Duodenal mucosa (tissue), 2 donors: Measurements from ENCODE around the gene SH2D2A.

ENCODE experiments used
- H3K27ac ChIP-seq: one replicate; pipeline ENCODE4 v1.7.0; 2013; ENCODE audit warnings: low read depth, low read length
- H3K27me3 ChIP-seq, 2 donors: one replicate each; pipeline ENCODE4 v1.7.0; 2013; ENCODE audit warnings: low read length in 2 of 2, control low read depth in 1 of 2; ENCODE audit not compliant: insufficient read depth in 2 of 2, control insufficient read depth in 1 of 2
- H3K36me3 ChIP-seq, 2 donors: one replicate each; pipeline ENCODE4 v1.7.0; 2013; ENCODE audit warnings: low read length in 2 of 2, control low read depth in 1 of 2; ENCODE audit not compliant: insufficient read depth in 2 of 2, control insufficient read depth in 1 of 2
- H3K4me1 ChIP-seq, 2 donors: one replicate each; pipeline ENCODE4 v1.7.0; 2013; ENCODE audit warnings: low read length in 2 of 2, control low read depth in 1 of 2; ENCODE audit not compliant: insufficient read depth in 2 of 2, control insufficient read depth in 1 of 2
- H3K4me3 ChIP-seq, 2 donors: one replicate each; pipeline ENCODE4 v1.7.0; 2013; ENCODE audit warnings: low read length in 2 of 2, low read depth in 1 of 2
- H3K9ac ChIP-seq, 2 donors: one replicate each; pipeline ENCODE4 v1.7.0; 2013; ENCODE audit warnings: low read length in 2 of 2, low read depth in 1 of 2
- H3K9me3 ChIP-seq, 2 donors: one replicate each; pipeline ENCODE4 v1.7.0; 2013; ENCODE audit warnings: low read length in 2 of 2, control low read depth in 1 of 2; ENCODE audit not compliant: control insufficient read depth in 1 of 2

The SH2D2A gene

GRCh38 chr1:156789621-156790318, 26.9 kb downstream of the SH2D2A start:
- Histone ChIP-seq H3K4me1 (no peaks in the 10 kb centered on the region), H3K27me3 (no peaks in the 10 kb centered on the region), H3K9me3 (no peaks in the 10 kb centered on the region), H3K27ac (no peak overlapping the region), H3K4me3 (no peak overlapping the region), H3K36me3 (peaks cover 25 to 65% of the 10 kb centered on the region in 2 donors), H3K9ac (no peak overlapping the region)

- no peaks in the 10 kb centered on the region for H3K4me1 ChIP-seq
- no peak overlapping the region for H3K9ac ChIP-seq
- no peak overlapping the region for H3K4me3 ChIP-seq
- no peaks in the 10 kb centered on the region for H3K27me3 ChIP-seq
- H3K27ac ChIP-seq, result no peak overlapping the region
- H3K9me3 ChIP-seq, result no peaks in the 10 kb centered on the region
- H3K36me3 ChIP-seq, result peaks cover 15 to 67% of the 10 kb centered on the region in 2 donors
Measured at GRCh38 chr1:156788136-156788535, 28.5 kb downstream of the SH2D2A start.

GRCh38 chr1:156786640-156787039, 30.0 kb downstream of the SH2D2A start:
- Histone ChIP-seq H3K27ac (no peak overlapping the region), H3K4me1 (no peaks in the 10 kb centered on the region), H3K9ac (no peak overlapping the region), H3K4me3 (no peak overlapping the region), H3K27me3 (no peaks in the 10 kb centered on the region), H3K9me3 (no peaks in the 10 kb centered on the region), H3K36me3 (peaks cover 16 to 66% of the 10 kb centered on the region in 2 donors)

GRCh38 chr1:156785458-156785857, 31.2 kb downstream of the SH2D2A start:
- H3K27ac ChIP-seq, result no peak overlapping the region
- no peaks in the 10 kb centered on the region for H3K4me1 ChIP-seq
- peaks cover 16 to 64% of the 10 kb centered on the region in 2 donors for H3K36me3 ChIP-seq
- no peaks in the 10 kb centered on the region for H3K27me3 ChIP-seq
- no peaks in the 10 kb centered on the region for H3K9me3 ChIP-seq
- H3K4me3 ChIP-seq, result no peak overlapping the region
- H3K9ac ChIP-seq, result no peak overlapping the region

GRCh38 chr1:156781585-156782186, 35.0 kb downstream of the SH2D2A start:
- Histone ChIP-seq H3K9me3 (no peaks in the 10 kb centered on the region), H3K27ac (no peak overlapping the region), H3K9ac (no peak overlapping the region), H3K4me3 (no peak overlapping the region), H3K27me3 (no peaks in the 10 kb centered on the region), H3K36me3 (peaks cover 11 to 45% of the 10 kb centered on the region in 2 donors), H3K4me1 (no peaks in the 10 kb centered on the region)

GRCh38 chr1:156777573-156777972, 39.1 kb downstream of the SH2D2A start:
- H3K36me3 ChIP-seq, result peaks cover 6 to 28% of the 10 kb centered on the region in 2 donors
- H3K9me3 ChIP-seq, result no peaks in the 10 kb centered on the region
- H3K27me3 ChIP-seq, result no peaks in the 10 kb centered on the region
- H3K9ac ChIP-seq, result no peak overlapping the region
- peaks cover 4 to 9% of the 10 kb centered on the region in 2 donors for H3K4me1 ChIP-seq
- no peak overlapping the region for H3K4me3 ChIP-seq
- H3K27ac ChIP-seq, result no peak overlapping the region

- peaks cover 10 to 12% of the 10 kb centered on the region in 2 donors for H3K4me1 ChIP-seq
Measured at GRCh38 chr1:156776942-156777341, 39.7 kb downstream of the SH2D2A start.

GRCh38 chr1:156775799-156776198, 40.8 kb downstream of the SH2D2A start:
- Histone ChIP-seq H3K36me3 (peaks cover 0 to 13% of the 10 kb centered on the region in 2 donors), H3K4me3 (no peak overlapping the region), H3K27me3 (no peaks in the 10 kb centered on the region), H3K9ac (no peak overlapping the region), H3K9me3 (no peaks in the 10 kb centered on the region), H3K27ac (no peak overlapping the region), H3K4me1 (peaks cover 12 to 16% of the 10 kb centered on the region in 2 donors)

More at GRCh38 chr1:156776942-156777341, 39.7 kb downstream of the SH2D2A start:
- no peak overlapping the region for H3K27ac ChIP-seq
- H3K36me3 ChIP-seq, result peaks cover 0 to 22% of the 10 kb centered on the region in 2 donors
- H3K27me3 ChIP-seq, result no peaks in the 10 kb centered on the region
- no peaks in the 10 kb centered on the region for H3K9me3 ChIP-seq
- no peak overlapping the region for H3K4me3 ChIP-seq
- H3K9ac ChIP-seq, result no peak overlapping the region

- peaks cover 28 to 34% of the 10 kb centered on the region in 2 donors for H3K4me1 ChIP-seq
- no peak overlapping the region for H3K27ac ChIP-seq
- no peaks in the 10 kb centered on the region for H3K27me3 ChIP-seq
- no peaks in the 10 kb centered on the region for H3K9me3 ChIP-seq
- H3K4me3 ChIP-seq, result no peak overlapping the region
- H3K36me3 ChIP-seq, result peaks cover 0 to 12% of the 10 kb centered on the region in 2 donors
- no peak overlapping the region for H3K9ac ChIP-seq
Measured at GRCh38 chr1:156773607-156774006, 43.0 kb downstream of the SH2D2A start.

GRCh38 chr1:156772728-156773497, 43.7 kb downstream of the SH2D2A start:
- Histone ChIP-seq H3K4me1 (peaks cover 33 to 38% of the 10 kb centered on the region in 2 donors), H3K36me3 (peaks cover 0 to 12% of the 10 kb centered on the region in 2 donors), H3K4me3 (no peak overlapping the region), H3K27me3 (no peaks in the 10 kb centered on the region), H3K9me3 (no peaks in the 10 kb centered on the region), H3K9ac (no peak overlapping the region), H3K27ac (no peak overlapping the region)
